ENCODE results near the gene CDH4.

DNA sequence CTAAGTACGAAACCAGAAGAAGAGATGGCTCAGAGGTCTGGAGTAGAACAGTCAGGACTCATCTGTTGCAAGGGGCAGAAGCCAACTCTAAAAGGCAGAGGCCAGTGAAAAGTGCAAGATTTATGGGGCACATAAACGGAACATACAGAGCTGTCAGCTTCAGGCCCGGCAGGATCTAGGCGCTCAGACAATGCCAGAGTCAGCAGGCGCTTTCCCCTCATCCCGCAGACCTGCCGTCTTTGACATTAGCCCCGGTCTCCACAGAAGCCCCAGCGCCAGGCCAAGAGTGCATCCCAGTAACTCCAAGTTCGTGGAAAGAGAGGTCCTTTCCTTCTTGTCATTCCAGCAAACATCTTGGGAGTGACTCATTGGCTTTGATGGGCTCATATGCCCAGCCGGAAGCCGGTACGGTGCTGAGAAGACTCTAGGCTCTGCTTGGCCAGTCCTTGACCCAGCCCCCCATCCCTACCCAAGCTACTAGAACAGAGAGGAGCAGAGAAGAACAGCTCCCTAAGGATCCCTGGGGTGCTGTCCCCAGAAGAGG, 552.8 kb downstream of the CDH4 start:
- TF ChIP-seq POLR2A (IDR thresholded peaks at IDR 0.05) (no peak), EP300 (IDR thresholded peaks at IDR 0.05) (no peak)
- TF ChIP-seq, protein P1, sequence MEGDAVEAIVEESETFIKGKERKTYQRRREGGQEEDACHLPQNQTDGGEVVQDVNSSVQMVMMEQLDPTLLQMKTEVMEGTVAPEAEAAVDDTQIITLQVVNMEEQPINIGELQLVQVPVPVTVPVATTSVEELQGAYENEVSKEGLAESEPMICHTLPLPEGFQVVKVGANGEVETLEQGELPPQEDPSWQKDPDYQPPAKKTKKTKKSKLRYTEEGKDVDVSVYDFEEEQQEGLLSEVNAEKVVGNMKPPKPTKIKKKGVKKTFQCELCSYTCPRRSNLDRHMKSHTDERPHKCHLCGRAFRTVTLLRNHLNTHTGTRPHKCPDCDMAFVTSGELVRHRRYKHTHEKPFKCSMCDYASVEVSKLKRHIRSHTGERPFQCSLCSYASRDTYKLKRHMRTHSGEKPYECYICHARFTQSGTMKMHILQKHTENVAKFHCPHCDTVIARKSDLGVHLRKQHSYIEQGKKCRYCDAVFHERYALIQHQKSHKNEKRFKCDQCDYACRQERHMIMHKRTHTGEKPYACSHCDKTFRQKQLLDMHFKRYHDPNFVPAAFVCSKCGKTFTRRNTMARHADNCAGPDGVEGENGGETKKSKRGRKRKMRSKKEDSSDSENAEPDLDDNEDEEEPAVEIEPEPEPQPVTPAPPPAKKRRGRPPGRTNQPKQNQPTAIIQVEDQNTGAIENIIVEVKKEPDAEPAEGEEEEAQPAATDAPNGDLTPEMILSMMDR (IDR thresholded peaks at IDR 0.05): no peak

Measured in ovary (tissue), 3 donors.